ENCODE data around the gene SP6.

DNA sequence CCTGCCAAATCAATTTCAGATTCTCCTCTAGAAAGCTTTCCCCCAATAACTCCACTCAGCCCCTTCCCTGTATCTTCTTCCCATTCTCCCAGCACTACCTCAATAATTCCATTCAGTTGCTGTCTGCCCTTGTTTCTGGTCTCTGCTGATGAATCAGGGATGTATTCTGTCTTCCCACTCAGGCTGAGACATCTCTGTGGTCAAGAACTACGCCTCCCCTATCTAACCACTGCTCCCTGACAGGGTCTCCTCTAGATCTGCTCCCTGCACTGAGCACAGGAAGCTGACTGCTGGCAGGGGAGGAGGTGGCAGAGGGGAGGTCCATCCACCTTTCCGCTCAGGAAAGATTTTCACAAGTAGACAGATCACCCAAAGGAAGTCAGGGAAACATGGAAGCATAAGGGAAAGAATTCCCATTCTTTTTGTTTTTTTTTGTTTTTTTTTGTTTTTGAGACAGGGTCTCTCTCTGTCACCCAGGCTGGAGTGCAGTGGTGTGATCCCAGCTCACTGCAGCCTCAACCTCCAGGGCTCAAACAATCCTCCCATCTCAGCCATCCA lies 28.1 kb upstream of the SP6 start:
- TF ChIP-seq, protein P1, sequence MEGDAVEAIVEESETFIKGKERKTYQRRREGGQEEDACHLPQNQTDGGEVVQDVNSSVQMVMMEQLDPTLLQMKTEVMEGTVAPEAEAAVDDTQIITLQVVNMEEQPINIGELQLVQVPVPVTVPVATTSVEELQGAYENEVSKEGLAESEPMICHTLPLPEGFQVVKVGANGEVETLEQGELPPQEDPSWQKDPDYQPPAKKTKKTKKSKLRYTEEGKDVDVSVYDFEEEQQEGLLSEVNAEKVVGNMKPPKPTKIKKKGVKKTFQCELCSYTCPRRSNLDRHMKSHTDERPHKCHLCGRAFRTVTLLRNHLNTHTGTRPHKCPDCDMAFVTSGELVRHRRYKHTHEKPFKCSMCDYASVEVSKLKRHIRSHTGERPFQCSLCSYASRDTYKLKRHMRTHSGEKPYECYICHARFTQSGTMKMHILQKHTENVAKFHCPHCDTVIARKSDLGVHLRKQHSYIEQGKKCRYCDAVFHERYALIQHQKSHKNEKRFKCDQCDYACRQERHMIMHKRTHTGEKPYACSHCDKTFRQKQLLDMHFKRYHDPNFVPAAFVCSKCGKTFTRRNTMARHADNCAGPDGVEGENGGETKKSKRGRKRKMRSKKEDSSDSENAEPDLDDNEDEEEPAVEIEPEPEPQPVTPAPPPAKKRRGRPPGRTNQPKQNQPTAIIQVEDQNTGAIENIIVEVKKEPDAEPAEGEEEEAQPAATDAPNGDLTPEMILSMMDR (IDR thresholded peaks at IDR 0.05 in 2 of 3, conservative IDR thresholded peaks at IDR 0.05 in 1 of 3; ENCODE audit: borderline replicate concordance in 1 of 3, insufficient read depth in 1 of 3, low read depth in 2 of 3, low read length in 2 of 3): no peak
- TF ChIP-seq POLR2A (IDR thresholded peaks at IDR 0.05; ENCODE audit: borderline replicate concordance, extremely low read depth, insufficient read depth, insufficient read length): no peak
- TF ChIP-seq RAD21 (IDR thresholded peaks at IDR 0.05; ENCODE audit: low read depth): no peak
- no peak for TF ChIP-seq ZNF274 (IDR thresholded peaks at IDR 0.05; ENCODE audit: low read depth, low read length)

All from HCT116 (cell line).